ENCODE results near the gene CLDN7. TPM values are rescaled to one million over a fixed set of nuclear protein-coding genes. Genes with fewer than 3 reads are reported as not detected.

The CLDN7 gene
- total RNA-seq, 1 experiment from 2014 or later = 147 TPM

- CTCF ChIA-PET = no interaction called here
- peaks cover 43% of the 10 kb centered on the region for H4K20me1 ChIP-seq (ENCODE audit: low read length)
- TF ChIP-seq EZH2 (IDR thresholded peaks at IDR 0.05; ENCODE audit: low read length, unreplicated experiment) = no peak
- no peak for TF ChIP-seq CTCF (conservative IDR thresholded peaks at IDR 0.05; ENCODE audit: low read depth, low read length)
- TF ChIP-seq EZH2phosphoT487 (IDR thresholded peaks at IDR 0.05; ENCODE audit: borderline replicate concordance, low read length) = no peak
- no peak for ATAC-seq
- peaks cover 12% of the 10 kb centered on the region for H3F3A ChIP-seq (ENCODE audit: low read length, unreplicated experiment)
- peaks cover 51% of the 10 kb centered on the region for H3K79me2 ChIP-seq (ENCODE audit: low read length)
- no TSS peak for BruUV-seq (replicated peaks)
- H3K27ac ChIP-seq (ENCODE audit: low read length) = no peak overlapping the region
- H3K27me3 ChIP-seq (ENCODE audit: low read length) = no peaks in the 10 kb centered on the region
- H3K9me2 ChIP-seq (replicated peaks; ENCODE audit: low read length) = no peaks in the 10 kb centered on the region
- peak overlapping the region; percentile 93 for H3K4me2 ChIP-seq (ENCODE audit: low read length)
- H3K4me3 ChIP-seq (ENCODE audit: low read length) = peak overlapping the region; percentile 85
- no peaks in the 10 kb centered on the region for H3K9me3 ChIP-seq (ENCODE audit: low read length)
- no peak overlapping the region for H3K9ac ChIP-seq (ENCODE audit: low read length)
- H3K36me3 ChIP-seq (ENCODE audit: low read depth, low read length) = peaks cover 35% of the 10 kb centered on the region
- peaks cover 23% of the 10 kb centered on the region; the same call in 1 of the 2 replicates for H3K4me1 ChIP-seq (ENCODE audit: insufficient read depth, low read length)
- no peak overlapping the region for H2AFZ ChIP-seq (ENCODE audit: low read length)
- DNase-seq = no peak
- intact Hi-C loops (cut with micrococcal nuclease) = loop anchor here (2.0 to 5.0 kb wide), 3 partner anchors 19 to 262 kb away; partner anchors contain the start of genes GABARAP and NEURL4
- POLR2A ChIA-PET (ENCODE audit: unreplicated experiment) = interaction anchor here (0.6 kb wide), 1 partner anchor 89 kb away, joined by 5 read pairs; no protein-coding TSS in a partner anchor
Measured at GRCh38 chr17:7309628-7310027, 47.4 kb upstream of the CLDN7 start.

GRCh38 chr17:7308625-7309433 is 46.6 kb upstream of the CLDN7 start:
- Histone ChIP-seq H3K27ac (ENCODE audit: low read length) (peak overlapping the region; percentile 97), H3K27me3 (ENCODE audit: low read length) (no peaks in the 10 kb centered on the region), H3K9ac (ENCODE audit: low read length) (peak overlapping the region; percentile 100), H3K36me3 (ENCODE audit: low read depth, low read length) (peaks cover 35% of the 10 kb centered on the region), H3K9me3 (ENCODE audit: low read length) (no peaks in the 10 kb centered on the region), H3K4me3 (ENCODE audit: low read length) (peak overlapping the region; percentile 85), H3F3A (ENCODE audit: low read length, unreplicated experiment) (peaks cover 12% of the 10 kb centered on the region), H3K9me2 (replicated peaks; ENCODE audit: low read length) (no peaks in the 10 kb centered on the region), H4K20me1 (ENCODE audit: low read length) (peaks cover 38% of the 10 kb centered on the region), H3K4me2 (ENCODE audit: low read length) (peak overlapping the region; percentile 93), H2AFZ (ENCODE audit: low read length) (no peak overlapping the region), H3K79me2 (ENCODE audit: low read length) (peaks cover 51% of the 10 kb centered on the region), H3K4me1 (ENCODE audit: insufficient read depth, low read length) (peaks cover 23% of the 10 kb centered on the region; the same call in 1 of the 2 replicates)
- ATAC-seq (peak; percentile 29), DNase-seq (peak; percentile 68)
- CTCF ChIA-PET = no interaction called here
- BruUV-seq (replicated peaks) = TSS peak; percentile 88
- POLR2A ChIA-PET (ENCODE audit: unreplicated experiment) = interaction anchor here (0.6 kb wide), 1 partner anchor 89 kb away, joined by 5 read pairs; no protein-coding TSS in a partner anchor
- TF ChIP-seq EZH2phosphoT487 (IDR thresholded peaks at IDR 0.05; ENCODE audit: borderline replicate concordance, low read length) (no peak), EZH2 (IDR thresholded peaks at IDR 0.05; ENCODE audit: low read length, unreplicated experiment) (no peak)
- intact Hi-C loops (cut with micrococcal nuclease) = loop anchor here (2.0 to 5.0 kb wide), 3 partner anchors 20 to 262 kb away; partner anchors contain the start of genes GABARAP and NEURL4

GRCh38 chr17:7307686-7308624 is 45.7 kb upstream of the CLDN7 start:
- Histone ChIP-seq H3K79me2 (ENCODE audit: low read length) (peaks cover 51% of the 10 kb centered on the region), H3K9me3 (ENCODE audit: low read length) (no peaks in the 10 kb centered on the region), H4K20me1 (ENCODE audit: low read length) (peaks cover 34% of the 10 kb centered on the region), H3K4me3 (ENCODE audit: low read length) (peak overlapping the region; percentile 85), H3K36me3 (ENCODE audit: low read depth, low read length) (peaks cover 35% of the 10 kb centered on the region), H3K9ac (ENCODE audit: low read length) (peak overlapping the region; percentile 100), H3K27ac (ENCODE audit: low read length) (peak overlapping the region; percentile 97), H3K27me3 (ENCODE audit: low read length) (no peaks in the 10 kb centered on the region), H2AFZ (ENCODE audit: low read length) (no peak overlapping the region), H3K4me1 (ENCODE audit: insufficient read depth, low read length) (peaks cover 23% of the 10 kb centered on the region; the same call in 1 of the 2 replicates), H3K9me2 (replicated peaks; ENCODE audit: low read length) (no peaks in the 10 kb centered on the region), H3K4me2 (ENCODE audit: low read length) (peak overlapping the region; percentile 93), H3F3A (ENCODE audit: low read length, unreplicated experiment) (peaks cover 6% of the 10 kb centered on the region)
- ATAC-seq (peak; percentile 8; the same call in 1 of the 2 replicates), DNase-seq (peak; percentile 35)
- ChIA-PET POLR2A (ENCODE audit: unreplicated experiment) (no interaction called here), CTCF (no interaction called here)
- TF ChIP-seq EZH2 (IDR thresholded peaks at IDR 0.05; ENCODE audit: low read length, unreplicated experiment) (no peak), CTCF (conservative IDR thresholded peaks at IDR 0.05; ENCODE audit: low read depth, low read length) (no peak), EZH2phosphoT487 (IDR thresholded peaks at IDR 0.05; ENCODE audit: borderline replicate concordance, low read length) (no peak)
- BruUV-seq (replicated peaks) = no TSS peak
- intact Hi-C loops (cut with micrococcal nuclease) = loop anchor here (2.0 to 5.0 kb wide), 3 partner anchors 21 to 261 kb away; partner anchors contain the start of genes GABARAP and NEURL4
